ENCODE data around the gene C5AR1.

GRCh38 chr19:47303966-47304365, 5.7 kb upstream of the C5AR1 start:
- TF ChIP-seq CTCF (IDR thresholded peaks at IDR 0.05): no peak
- TF ChIP-seq POLR2A (IDR thresholded peaks at IDR 0.05): no peak

Data from Peyer's patch (tissue), 4 donors.